Activated CD4-positive, CD25-positive, alpha-beta regulatory T cell treated with anti-CD3 and anti-CD28 coated beads, Interleukin-2, amount 50 U/mL, for 16 hours (primary cell): ENCODE measurements around the gene C1orf122.
"Not testable (repeated sequence)": the region's sequence is repeated elsewhere in the genome, so short reads cannot be mapped to it uniquely, and the experiment has no call there.

Experiments
- DNase-seq: peaks from one replicate; pipeline ENCODE4 v3.0.0-alpha.2; 2020; ENCODE audit warnings: low read depth, low spot score

The C1orf122 gene

DNA sequence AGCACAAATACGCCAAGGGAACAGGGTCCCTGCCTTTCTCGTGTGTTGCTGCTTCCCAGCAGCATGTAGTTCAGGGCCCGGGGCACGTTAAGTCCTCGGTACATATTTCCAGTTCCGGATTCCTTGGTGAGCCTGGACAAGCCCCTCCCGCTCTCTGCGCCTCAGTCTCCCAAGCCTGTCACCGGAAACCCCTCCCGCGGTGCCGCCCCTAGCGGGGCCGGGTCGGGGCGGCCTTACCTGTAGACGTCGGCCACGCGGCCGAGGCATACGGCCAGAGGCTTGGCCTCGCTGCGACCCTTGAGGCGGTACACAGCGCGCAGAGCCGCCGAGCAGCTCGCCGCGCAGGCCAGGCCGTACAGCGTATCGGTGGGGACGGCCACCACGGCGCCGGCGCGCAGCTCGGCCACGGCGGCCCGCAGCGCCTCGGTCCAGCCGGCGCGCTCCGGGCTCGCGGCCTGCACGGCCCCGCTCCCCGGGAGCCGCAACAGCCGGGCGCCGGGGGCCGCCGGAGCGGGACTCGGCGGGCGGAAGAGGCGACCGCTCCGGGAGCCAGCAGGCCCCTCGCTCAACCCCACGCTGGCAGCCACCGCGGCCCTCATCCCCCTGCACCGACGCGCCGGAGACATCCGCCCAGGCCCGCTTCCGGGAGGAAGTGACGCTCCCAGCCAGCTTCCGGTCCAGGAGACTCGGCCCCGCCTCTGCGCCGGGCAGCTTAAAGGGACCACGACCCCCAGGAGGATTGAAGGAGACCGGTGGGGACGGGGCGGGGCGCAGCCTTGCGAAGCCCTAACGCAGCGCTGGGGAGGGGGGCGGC, at the start of gene C1orf122, which contains the start of gene YRDC:
Gene C1orf122 (plus strand): TSS at position 236 of the 814 bp plus-strand sequence. CDS start 615 bp downstream, outside the sequence.
Gene YRDC (minus strand): TSS at position 654 of the 814 bp plus-strand sequence. CDS start 28 bp downstream, at position 626.
- DNase-seq, result peak; percentile 83

DNA sequence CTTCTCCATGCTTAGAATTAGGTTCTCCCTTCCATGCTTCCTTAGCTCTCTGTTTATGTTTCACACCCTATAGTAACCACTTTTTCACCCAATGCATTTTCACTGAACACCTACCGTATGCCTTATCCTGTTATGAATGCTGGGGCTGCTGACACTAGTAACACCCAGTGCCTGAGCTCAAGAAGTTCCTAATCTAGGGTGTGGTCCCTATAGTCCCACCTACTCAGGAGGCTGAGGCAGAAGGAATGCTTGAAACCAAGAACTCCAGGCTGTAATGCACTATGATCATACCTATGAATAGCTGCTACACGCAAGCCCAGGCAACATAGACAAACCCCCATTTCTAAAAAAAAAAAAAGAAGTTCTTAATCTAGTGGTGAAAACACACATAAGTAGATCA, 48.1 kb upstream of the C1orf122 start:
- DNase-seq, result no peak

DNA sequence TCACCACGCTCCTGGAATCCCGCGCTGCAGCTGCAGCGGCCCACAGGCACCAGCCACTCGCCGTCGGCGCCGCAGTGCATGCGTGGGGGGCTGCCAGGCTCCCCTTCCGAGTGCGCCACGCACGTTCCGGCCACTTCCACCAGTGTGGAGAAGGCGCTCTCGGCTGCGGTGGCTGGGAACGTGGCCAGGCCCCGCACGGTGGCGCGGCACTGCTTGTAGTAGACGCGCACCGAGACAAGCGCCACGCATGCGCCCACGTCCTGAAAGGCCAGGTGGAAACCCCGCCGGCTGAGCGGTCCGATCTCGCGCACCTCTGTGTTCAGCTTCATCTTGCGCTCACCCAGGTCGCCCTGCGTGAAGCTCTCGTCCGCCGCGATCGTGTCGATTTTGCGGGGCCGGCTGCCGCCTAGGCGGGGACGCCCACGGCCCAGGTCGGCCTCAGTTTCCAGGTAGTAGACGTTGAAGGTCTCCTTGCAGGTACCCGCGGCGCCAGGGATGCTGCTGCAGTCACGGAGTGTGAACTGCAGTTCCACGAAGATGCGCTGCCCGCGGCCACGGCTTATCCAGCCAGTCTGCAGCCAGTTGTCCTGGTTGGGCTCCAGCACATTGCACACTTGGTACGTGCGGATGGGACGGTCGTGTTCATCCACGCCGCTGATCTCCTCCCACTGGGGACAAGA, 46.0 kb upstream of the C1orf122 start:
- DNase-seq, result no peak

DNA sequence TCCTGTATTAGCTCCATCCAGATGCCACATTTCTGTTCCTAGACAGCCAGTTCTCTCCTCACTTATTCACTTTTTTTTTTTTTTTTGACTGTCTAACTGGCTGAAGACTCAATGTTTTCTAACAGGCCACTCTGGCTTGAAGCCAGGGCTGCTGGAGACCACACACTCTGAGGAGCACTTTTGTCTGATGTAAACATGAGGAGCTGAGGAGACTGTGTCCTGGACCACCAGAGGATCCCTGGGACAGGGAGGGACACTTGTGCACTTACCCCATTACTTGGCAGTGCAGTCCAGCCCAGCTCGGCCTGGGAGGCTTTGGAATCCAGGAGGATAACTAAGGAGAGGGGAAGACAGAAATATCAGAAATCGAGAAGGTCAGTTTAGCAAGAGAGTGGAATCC, 45.1 kb upstream of the C1orf122 start:
- no peak for DNase-seq

DNA sequence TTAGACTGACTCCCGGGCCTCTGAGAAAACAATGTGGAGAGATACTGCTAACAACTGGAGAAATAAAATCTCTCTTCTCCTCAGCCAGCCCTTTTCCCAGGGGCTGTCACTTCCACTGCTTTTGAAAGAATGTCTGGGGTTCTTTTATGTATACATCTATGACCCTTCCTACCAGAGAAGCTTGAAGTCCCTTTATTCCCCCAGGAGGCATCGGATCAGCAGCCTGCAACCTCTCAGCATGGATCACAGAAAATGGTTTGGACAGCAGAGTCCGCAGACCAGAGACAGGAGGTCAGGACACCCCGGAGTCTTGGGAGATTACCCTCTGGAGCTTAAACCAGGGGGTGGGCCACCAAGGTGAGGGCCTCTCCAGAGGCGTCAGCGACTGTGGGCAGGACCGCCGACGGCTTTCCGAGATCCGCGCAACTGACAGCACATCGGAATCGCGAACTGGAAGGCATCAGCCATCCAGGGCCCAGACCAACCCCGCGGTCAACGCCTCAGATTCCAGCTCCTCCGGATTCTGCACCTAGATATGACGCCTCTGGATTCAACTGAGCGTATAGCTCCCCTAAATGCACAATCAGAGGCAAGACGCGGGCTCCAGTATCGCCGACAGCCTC, 43.7 kb upstream of the C1orf122 start:
- DNase-seq, result no peak

DNA sequence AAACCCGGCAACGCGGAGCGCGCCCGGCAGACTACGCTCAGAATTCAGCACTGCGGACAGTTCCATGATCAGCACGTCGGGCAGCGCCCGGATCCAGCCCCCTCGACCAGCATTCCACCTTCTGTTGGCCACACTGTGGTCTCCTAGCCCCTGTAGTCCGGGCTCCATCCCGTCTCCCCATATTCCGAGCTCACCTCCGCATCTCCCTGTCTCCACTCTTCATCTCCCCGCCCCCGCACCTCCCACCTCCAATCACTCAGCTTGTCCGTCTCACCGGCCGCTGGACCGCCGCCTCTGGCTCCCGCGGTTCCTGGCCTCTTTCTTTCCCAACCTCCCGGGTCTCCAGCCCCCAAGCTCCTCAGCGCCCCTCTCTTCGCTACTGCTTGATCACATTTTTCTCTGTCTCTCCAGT, 43.2 kb upstream of the C1orf122 start:
- no peak for DNase-seq

DNA sequence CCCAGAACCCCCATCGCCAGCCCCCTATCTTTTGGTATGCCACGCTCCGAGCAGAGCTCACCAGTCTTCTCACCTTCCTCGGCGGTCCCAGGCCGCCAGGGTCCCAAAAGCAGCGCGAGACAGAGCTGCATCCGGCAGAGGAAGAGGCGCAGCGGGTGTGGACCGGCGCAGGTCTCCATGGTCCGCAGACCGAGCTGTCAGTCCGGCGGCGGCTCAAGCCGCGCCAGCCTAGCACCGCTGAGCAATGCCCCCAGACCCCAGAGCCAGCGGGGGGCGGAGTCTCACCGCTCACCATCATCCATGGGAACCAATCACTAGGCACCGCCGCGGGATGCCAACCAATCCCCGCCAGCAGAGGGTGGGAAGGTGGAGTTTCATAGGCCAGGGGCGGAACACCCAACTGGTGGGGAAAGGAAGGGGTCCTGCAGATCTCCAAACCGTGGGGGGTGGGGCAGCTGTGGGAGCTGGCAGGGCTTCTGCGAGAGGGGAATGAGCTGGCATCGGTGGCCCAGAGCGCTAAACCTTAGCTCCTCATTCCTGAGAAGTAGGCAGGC, 42.6 kb upstream of the C1orf122 start, which contains the start of gene EPHA10:
Gene EPHA10 (minus strand): TSS at position 233 of the 554 bp plus-strand sequence. CDS start 54 bp downstream, at position 179.
- no peak for DNase-seq

DNA sequence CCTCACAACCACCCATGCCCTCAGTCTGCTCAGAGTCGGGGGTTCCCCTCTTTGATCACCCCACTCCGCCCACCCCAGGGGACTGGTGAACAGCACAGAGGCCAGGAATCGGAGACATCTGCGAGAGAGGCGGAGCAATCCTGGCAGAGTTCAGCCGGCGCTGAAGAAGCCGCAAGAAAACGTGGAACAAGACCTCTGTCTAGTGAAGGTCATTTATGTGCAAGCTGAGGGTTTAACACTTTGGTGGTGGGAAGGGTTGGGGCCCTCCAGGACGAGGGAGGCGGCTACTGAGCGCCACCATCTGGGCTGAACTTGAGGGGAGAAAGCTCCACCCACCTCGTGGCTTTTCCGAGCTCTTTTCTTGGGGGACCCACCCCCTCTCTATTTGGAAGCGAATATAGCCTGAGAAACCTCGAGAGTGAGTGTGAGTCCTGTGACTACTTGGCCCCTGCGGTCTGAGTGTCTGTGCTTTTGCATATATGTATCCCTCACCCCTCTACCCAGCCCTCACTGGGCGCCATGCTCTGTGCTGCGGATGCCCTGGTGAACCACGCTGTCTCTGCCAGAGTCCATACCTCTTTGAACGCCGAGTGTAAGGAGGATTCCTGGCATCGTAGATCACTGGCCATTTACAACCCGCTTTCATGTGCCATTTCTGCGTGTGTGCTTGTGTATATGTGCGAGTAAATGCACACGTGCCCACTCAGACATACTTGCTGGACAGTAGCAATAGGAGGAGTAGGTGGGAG, 41.5 kb upstream of the C1orf122 start:
- DNase-seq, result no peak

DNA sequence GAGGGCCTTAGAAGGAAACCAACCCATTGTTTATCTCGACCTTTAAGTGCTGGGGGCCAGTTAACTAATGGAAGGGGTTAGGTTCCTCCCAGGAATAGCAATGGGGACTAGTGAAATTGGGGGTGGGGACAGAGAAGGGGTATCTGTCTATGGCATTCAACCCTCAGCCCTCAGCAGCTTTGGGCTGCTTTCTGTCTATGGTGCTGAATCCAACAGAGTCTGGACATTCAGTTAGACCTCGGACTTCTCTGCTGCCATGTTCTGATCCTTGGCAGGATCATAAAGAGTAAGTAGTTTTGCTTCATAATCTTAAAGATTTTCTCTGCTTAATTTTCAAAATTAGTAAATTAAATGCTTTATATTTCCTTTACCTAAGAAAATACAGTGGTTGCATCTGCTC, 40.1 kb upstream of the C1orf122 start:
- DNase-seq, result no peak

DNA sequence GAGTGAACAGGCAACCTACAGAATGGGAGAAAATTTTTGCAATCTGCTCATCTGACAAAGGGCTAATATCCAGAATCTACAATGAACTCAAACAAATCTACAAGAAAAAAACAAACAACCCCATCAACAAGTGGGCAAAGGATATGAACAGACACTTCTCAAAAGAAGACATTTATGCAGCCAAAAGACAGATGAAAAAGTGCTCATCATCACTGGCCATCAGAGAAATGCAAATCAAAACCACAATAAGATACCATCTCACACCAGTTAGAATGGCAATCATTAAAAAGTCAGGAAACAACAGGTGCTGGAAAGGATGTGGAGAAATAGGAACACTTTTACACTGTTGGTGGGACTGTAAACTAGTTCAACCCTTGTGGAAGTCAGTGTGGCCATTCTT, 36.1 kb upstream of the C1orf122 start:
- DNase-seq, result not testable (repeated sequence)

DNA sequence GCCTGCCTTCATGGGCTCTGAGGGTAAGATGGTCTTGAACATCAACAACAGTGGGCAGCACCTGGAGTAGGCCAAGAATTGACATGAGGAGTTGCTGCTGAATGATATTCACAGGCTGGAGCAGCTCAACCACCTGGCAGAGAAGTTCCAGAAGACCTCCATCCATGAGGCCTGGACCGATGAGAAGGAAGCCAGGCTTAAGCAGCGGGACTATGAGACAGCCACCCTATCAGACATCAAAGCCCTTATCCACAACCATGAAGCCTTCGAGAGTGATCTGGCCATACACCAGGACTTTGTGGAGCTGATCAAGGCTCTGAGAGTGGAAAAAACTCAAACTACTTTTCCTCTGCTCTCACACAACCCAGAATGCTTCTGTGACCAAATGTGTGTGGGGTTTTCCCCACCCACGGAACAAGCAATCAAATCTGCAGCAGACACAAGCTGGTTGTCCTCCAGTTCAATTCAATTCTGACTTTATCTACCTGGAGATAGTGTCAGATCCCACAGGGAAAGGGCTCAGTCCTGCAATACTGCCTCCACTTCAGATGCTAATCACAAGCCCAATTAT, 30.6 kb upstream of the C1orf122 start:
- DNase-seq, result no peak

DNA sequence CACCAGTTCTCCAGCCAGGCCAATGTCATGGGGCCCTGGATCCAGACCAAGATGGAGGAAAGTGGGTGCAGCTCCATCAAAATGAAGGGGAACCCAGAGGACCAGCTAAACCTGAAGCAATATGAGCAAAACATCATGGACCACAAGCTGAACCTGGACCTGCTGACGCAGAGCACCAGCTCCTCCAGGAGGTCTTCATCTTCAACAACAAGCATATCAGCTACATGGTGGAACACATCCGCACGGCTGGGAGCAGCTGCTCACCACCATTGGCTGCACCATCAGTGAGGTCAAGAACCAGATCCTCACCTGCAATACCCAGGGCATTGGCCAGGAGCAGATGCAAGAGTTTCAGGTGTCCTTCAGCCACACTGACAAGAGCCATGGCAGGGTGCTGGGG, 28.9 kb upstream of the C1orf122 start:
- no peak for DNase-seq

DNA sequence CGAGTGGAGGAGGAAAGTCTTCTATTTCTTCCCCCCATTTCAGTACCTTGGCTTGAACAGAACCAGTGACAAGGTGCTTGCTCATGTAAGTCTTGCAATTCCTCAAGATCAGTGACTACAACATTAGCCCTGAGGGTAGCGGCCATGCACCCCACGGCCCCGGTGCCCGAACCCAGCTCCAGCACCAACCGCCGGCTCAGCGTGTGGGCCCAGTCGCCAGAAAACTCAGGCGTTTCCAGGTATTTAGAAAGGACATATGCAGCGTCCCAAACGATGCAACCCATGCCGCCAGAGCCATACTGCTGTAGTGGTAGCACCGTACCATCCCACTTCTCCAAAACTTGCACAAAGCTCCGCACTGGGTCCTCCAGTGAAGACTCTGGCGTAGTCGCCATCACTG, 25.1 kb upstream of the C1orf122 start:
- DNase-seq, result no peak

DNA sequence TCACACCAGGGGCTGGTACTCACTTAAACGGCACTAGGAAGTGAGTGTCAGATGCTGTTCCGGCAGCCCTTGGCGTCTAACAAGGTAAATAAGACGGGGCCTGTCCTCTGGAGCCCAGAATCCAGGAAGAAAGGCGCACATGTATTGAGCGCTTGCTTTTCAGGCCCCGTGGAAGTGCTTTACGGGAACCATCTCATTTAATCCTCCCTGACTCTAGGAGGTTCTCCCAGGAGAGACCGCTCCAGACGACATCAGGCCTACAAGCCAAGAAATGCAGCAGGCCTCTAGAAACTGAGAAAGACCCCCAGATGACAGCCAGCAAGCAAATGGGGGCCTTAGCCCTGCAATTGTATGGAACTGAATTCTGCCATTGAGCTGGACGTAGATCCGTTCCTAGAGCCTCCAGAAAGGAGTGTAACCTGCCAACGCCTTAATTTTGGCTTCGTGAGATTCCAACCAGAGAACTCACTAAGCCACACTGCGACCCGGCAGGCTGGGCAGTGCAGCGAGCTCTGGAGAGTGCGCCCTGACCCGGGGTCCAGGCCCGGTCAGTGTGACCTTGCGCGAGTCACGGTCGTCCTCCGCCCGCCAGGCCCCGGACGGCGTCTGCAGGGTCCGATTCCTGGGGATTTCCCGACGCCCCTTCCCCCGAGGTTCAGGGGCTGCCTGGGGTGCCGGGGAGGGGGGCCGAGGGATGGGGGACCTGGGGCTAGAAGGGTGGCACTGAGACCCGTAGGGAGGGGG, 14.5 kb upstream of the C1orf122 start:
- no peak for DNase-seq

DNA sequence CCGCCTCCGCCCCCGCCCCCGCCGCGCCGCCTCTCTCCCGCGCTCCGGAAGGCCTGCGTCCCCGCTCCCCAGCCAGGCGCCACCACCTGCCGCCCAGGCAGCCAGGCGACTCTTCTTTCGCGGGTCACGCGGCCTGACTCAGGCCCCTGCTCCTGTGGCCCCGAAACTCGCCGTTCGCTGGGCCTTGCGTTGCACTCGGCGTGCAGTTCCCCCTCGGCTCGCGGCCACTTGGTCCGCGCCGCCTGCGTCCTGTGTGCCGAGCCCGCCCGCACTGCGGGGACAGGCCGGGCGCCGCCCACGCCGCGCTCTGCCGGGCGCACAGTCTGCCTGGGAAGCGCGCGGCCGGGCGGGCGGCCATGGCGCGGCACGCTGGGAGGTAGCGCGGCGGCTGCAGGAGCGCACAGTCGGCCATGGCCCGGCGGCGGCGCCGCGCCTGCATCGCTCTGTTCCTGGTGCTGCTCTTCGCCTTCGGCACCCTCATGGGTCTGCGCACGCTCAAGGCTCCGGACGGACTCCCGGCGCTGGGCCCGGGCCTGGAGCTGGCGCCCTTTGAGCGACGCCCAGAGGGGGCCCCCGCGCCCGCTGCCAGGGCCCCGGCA, 13.7 kb upstream of the C1orf122 start, which contains the start of gene MANEAL:
Gene MANEAL (plus strand): TSS at position 75 of the 599 bp plus-strand sequence. CDS start 336 bp downstream, at position 411.
- DNase-seq, result no peak

DNA sequence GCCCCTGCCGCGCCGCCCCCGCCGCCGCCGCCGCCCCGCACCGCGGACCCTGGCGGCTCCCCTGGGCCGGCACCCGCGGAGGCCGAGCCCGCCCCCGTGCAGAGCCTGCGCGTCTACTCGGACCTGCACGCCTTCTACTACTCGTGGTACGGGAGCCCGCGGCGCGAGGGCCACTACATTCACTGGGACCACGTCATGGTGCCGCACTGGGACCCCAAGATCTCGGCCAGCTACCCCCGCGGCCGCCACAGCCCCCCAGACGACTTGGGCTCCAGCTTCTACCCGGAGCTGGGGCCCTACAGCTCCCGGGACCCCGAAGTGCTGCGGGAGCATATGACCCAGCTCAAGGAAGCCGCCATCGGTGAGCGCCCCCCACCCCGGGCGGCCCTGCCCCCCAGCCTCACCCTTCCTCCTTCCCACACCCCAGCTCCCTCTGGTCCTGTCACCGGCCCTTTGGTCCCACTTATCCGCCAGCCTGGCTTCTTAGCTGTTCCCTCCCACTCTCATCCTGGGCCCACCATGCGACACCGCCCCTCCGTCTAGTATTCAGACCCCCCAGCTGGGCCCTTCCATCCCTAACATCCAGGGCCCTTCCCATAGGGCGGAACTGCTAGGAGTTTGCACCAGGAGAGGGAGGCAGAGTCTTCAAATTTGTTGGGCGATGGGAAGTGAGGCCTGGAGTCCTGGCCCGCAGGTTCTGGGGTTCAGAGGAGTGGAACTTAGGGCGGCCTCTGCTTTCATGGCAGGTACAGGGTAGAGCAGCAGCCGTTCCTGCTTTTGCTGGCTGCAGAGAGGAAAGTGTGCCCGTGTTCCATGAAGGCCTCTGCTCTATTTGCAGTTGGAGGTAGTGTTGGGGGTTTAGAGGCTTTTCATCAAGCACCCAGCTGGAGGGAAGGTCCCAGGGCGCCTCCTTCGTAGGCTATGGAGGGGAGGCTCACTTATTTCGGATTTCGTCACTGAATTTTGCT, 12.9 kb upstream of the C1orf122 start:
- no peak for DNase-seq

DNA sequence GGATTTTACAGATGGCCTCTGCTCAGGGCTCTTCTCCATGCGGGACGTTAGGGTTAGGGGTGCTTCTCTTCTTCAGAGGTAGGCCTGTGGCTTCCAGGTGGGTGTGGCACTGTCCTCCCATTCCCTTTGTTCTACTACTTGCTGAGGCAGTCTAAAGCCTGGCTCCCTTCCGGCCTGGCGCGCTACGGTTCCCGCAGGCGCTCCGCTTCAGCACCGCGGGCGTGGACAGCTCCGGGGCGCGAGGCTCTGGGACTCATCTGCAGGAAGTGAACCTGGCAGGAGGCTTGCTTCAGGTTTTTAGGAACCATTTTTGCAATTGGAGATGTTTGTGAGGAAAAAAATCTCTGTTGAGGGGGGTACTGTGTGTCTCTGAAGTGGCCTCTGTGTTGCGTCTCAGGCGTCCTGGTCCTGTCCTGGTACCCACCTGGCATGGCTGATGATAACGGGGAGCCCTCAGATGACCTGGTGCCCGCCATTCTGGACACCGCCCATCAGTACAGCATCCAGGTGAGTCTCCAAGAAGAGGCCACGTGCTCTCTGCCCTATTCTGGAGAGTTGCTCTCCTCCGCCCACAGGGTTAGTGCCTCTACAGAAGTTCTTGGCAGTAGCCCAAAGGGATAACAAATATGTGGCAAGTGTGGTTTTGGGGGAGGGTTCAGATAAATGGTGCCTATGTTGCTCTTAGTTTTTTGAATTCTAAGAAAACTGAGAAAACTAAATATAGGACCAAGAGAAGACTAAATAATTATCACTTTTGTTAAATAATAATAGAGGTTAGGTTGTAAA, 12.1 kb upstream of the C1orf122 start:
- no peak for DNase-seq
